CD4-positive, alpha-beta T cell treated with Interleukin-1 beta for 1 hour (primary cell): ENCODE data around the gene PRL.

ENCODE experiments used
- DNase-seq, 2 donors: peaks; one replicate each; pipeline ENCODE4 v3.0.0-alpha.2; 2020 to 2022

Gene PRL

DNA sequence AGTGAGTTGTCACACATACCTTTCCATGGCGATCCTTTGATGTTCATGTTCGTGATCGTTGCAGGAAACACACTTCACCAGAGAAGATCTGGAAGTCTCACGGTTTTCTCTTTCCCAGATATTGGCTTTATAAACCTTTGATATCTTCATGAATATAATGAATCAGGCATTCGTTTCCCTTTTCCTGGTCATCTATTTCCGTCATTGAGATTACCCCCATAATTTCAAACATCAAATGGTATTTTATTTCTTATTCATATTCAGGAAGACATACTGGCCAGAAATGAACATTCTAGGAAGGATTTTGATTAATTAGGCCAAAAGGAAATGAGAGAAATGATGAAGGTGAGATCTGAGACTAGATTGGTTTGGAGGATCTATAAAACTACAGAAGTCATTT lies at the start of gene PRL:
Gene PRL (minus strand): TSS at position 101 of the 400 bp plus-strand sequence. CDS start 54 bp downstream, at position 47.
- no peak for DNase-seq

DNA sequence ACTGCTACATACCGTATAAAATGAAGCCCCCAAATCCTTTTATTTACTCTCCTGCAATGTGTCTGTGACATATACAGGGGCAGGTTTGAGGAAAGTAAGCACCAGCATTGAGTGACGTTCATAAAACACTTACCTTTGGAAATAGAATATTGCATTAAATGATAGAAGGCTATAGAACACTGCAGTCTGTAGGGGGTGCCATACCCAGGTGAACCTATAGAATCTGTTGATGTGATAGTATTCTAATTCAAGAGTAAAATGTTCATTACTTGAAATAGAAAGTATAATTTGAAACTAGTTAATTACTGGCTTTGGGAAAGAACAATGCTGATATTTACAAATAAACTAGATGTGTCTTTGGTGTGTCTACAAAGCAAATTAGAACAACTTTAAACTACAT lies 47.0 kb upstream of the PRL start:
- no peak for DNase-seq

DNA sequence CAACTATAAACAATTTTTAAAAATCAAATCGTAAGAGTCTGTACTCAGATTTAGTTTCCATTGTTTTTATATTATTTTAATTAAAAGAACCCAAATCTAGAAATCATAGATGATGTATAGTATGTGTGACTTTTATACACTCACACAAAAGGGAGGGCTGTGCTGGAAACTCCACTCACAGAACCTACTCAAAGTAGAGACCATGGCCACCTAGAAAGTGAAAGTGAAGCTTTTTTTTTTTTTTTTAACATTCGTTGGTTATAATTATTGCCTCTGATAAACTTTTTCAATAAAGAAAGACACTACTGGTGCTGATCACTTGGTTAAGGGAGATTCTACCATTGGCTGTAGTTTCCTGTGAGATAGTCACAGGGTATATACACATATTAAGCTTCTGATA lies 37.9 kb upstream of the PRL start:
- DNase-seq = no peak

DNA sequence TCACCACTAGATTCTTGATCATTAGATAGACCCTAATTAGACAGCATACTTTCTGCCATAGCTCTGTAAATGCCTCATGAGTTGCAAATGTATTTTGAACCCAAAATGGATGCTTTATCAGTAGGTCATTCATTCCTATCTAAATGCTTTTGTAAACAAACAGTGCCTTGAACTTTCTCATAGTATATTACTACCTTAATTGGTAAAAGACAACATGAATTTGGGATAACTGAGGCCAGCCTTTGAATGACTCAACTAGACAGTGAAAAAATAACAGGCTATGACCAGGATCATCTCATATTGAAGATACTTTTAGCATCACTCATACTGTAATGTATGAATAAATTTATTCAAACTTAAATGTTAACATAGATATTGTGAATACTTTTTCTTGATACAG lies 37.0 kb upstream of the PRL start:
- no peak for DNase-seq

DNA sequence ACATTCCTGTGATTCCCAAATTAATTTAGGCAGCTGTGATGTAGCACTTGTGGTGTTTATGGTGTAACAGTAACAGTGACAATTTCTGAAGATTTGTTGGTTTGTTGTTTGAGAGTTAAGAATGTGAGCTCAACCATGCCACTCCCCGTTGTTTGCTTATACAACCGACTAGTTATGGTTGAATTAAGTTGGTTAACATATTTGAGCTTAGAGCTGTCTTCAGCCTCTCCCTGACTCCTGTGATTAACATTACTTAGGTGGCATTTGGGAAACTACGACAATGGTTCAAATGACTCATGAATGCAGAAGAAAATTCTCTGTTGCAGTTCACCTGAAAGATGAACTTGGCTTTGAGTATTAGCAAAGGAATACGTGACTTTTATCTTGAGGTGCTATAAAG lies 35.9 kb upstream of the PRL start:
- no peak for DNase-seq

DNA sequence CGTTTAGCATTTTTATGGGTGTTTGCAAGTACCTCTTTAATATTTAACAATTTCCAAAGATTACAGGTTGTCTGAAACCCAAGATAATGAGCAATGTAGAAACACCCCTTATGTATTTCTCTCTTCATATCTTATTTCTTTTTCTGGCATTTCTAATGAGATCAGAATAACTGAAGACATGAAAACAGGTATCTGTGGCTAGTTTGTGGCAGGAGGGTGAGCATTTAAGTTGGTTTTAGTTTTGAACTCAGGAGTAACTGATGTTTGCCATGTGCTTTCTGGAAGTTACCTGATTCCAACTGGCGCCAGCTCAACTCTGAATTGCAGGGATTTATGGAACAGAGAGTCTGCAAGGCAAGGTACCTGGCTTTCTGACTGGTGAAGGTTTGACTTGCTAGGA lies 35.4 kb upstream of the PRL start:
- DNase-seq = no peak

DNA sequence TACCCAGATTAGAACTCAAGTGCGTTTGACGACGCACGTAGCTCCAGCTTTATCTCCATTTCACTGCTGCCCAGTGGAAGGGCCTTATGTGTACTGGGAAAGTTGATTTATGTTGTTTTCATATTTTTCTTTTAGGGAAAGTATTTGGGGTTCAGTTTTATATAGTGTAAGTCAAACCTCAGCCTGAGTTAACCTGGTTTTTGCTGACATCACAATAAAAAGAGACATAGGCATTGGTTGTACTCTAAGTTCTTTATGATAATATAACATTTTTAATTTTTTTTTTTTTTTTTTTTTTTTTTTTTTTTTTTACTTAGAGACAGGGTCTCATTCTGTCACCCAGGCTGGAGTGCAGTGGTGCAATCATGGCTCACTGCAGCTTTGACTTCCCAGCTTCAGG lies 34.1 kb upstream of the PRL start:
- DNase-seq = no peak

DNA sequence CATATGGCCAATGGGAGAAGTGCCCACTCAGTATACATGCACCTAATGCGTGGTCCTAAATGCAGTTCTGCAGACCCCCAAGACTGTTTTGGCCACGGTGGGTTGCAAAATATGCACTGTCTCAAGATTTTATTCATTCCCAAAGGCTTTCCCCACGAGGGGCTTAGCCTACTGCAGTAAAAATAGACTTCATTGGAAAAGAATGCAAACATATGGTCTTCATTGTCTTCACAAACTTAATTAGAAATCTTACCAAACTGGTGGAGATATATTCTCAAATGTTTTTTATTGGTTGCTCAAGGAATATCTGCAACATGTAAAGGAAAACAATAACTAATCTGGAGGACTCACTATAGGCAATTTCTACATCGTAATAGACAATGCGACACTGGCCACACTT lies 31.6 kb upstream of the PRL start:
- no peak for DNase-seq

DNA sequence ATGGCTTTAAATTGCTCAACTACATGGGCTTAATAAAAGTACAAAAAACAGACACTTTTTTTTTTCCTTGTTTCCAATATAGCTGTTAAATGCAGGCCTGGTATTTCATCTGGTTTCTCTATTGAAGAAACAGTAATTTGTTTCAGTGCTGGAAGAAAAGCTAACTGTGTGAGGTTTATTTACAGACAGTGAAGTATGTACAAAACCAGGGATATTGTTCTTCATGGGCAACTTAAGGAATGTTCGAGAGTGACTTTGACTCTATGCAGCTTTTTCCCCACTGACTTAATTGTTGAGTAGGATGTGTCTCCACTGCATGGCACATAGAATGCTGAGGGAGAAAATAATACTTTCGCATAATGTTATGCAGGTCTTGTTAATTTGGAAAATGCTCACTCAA lies 31.0 kb upstream of the PRL start:
- no peak for DNase-seq

DNA sequence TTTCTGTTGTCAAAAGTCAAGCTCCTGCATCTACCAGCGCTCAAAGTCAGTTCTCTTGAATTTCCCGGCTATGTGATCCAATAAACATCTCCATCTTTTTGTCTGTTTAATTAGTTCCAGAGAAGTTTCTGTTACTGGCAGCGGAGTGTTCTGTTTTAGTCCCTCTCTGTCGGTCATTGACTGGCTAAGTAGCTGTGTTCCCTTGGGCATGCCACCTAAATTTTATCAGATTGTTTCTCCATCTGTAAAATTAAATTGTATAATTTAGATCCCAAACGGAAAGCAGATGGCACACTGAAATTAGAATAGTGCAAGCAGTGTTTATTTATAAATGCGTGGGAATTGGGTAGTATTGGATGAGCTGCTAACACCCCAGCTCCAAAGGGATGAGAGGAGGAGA lies 29.7 kb upstream of the PRL start:
- DNase-seq = no peak

DNA sequence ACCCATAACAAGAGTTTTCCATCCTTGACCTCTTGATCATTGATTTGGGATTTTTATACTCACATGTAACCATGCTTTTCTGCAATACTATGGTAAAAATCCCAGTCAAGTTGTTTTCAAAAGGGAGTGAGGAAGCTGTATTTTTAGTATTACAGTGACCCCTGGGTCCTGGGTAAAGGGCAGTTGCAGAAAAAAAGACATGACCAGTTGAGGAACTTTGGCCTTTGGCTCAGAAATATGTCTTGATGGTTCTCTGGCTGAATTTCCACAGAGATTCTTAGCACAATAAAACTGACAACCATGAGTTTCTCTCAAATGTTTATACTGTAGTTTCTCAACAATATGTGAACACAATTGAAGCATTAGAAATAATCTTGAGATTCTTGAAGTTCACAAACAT lies 28.6 kb upstream of the PRL start:
- no peak for DNase-seq

DNA sequence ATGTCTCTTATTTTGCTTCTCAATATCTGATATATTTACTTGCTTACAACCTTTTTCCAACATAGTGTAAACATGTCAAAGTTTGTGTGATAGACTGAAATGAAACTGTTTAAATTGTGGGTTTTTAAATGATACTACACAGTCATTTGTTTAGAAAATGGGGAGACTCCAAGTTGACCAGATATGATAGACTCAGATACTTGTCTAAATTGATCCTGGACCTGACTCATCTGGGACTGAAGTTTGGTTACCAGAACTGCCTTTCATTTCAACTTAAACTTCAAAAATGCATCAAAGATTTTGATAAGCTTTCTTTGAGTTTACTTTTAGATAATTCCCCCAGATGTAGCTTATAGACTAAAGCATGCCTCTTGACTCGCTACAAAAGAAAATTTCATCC lies 27.0 kb upstream of the PRL start:
- DNase-seq = no peak

DNA sequence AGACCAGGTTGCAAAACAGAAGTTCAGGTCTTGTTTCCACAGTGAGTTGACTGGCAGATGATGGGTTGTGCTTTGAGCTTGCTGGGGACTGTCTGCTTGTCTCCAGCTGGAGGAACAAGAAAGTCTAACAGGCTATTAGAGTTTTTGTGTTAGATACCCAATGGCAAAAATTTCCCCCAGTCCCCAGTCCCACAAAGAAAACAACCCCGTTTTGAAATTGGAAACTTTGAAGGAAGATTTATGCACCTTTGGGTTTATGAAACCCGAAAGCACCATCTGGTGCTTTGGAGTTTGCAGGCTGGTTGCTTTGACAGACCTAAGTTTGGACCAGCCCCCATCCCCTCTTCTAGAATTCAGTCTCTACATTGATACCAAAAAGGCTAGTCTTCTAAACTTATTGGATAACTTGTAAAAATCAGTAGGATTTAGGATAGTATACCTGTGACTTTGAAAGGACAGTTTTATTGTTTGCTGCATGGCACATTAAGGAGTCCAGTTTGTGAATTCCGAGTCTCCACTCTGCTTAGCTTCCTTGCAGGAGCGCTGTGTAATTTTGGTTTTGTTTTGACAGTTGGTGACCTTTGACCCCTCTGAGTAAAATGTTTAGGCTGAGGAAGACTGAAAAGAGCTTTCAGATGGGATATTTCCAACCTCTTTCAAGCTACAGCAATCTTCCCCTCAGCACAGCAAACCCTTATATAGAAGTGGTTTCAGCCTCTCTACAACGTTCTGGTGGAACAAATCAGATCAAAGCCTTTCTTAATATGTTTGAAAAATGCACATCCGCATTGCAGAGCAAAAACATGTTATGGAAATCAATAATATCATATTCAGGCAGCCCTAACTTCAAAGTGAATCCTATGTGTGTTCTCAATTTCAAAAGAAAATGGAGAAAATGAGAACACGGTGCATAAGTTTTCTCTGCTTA lies 25.5 kb upstream of the PRL start:
- no peak for DNase-seq

DNA sequence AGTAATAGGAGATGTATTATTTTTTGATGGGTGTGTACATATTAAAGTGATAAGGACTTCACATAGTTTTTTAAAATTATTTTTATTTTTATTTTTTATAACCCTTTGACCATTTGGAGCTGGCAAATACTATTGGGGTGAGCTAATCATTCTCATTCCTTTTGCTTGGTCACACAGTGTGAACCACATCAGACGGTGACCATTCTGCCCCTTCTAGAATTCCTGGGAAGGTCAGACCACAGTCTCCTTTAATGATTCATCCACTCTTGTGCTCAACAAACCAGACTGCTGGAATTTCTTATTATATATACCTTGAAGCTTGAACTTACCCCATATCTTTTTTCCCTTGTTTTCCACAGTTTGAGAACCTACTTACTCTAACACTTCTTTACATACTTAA lies 23.9 kb upstream of the PRL start:
- no peak for DNase-seq

DNA sequence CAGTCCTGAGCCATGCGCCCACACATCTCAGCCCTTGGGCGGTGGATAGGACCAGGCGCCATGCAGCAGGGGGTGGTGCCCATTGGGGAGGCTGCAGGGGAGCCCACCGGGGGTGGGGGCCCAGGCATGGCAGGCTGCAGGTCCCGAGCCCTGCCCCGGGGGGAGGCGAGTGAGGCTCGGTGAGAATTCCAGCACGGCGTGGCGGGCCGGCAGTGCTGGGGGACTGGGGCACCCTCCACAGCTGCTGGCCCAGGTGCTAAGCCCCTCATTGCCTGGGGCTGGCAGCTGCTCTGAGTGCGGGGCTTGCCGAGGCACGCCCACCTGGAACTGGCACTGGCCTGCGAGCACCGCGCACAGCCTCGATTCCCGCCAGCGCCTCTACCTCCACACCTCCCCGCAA lies 21.6 kb upstream of the PRL start:
- DNase-seq = no peak

DNA sequence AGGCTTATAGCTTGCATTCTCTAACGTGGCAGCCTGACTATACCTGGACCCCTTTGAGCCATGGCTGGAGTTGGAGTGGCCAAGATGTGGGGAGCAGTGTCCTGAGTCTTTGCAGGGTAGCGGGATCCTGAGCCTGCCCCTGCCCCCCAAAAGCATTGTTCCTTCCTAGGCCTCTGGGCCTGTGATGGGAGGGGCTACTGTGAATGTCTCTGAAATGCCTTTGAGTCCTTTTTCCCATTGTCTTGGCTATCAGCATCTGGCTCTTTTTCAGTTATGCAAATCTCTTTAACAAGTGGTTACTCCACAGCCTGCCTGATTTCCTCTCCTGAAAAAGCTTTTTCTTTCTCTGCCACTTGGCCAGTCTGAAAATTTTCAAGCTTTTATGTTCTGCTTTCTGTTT lies 17.0 kb upstream of the PRL start:
- DNase-seq = no peak

DNA sequence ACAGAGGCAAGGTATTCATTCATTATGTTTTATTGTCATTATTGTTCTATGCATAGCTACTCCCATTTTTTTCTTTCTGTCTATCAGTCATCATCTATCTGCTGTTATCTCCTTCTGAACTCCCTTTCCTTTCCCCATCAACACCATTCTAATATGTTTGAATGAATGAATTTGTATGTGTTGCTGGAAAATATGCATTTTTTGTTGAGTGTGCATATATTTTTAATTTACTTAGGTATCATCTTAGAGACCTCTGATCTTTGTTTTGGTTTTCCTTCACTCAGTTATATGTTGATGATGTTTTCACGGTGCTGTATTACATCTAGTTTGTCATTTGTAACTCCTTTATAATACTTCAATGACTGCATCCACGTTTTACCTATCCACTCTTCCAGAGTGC lies 12.1 kb upstream of the PRL start:
- DNase-seq = no peak

DNA sequence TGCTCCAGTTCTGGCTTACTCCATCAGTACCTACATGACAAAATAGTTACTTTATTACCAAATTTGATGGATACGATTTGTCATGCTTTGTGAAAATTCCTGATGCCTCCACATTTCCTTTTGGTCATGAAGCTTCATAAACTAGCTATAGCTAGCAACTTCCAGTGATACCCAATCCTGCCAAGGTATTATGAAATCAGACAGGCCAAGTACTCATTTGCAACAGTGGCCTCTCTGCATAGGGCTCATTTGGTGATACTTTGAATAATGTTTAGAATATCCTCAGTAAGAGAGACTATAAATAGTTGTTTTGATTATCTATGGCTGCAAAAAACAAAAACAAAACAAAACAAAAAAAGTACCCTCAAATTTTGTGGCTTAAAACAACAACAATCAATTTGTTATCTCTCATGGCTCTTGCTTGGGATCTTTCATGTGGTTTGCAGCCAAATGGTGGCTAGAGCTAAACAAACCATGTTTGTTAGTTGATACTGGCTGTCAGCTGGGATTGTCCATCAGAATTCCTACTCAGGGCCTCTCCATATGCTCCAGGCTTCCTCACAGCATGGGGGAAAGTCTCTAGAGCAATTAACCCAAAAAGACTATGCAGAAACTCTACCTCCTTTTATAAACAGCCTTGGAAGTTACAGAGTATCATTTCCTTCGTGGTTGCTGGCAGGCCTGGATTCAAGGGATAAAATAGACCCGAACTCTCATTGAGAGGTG lies 10.1 kb upstream of the PRL start:
- no peak for DNase-seq

DNA sequence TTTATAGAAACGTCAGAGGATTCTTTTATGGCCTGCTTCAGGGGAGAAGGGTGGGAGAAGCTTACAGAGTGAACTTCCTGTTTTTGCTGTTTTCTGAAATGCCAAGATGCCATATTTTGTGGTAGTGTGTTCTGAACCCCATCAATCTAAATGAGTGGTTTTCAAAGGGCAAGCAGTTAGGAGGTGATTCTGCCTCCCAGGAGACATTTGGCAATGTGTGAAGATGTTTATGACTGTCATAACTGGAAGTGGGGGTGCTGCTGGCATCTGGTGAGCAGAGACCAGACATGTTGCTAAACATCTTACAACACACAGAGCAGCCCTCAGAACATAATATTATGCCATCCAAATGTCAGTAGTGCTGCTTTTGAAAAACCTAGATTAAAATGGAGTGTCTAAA lies 6.0 kb upstream of the PRL start:
- no peak for DNase-seq

DNA sequence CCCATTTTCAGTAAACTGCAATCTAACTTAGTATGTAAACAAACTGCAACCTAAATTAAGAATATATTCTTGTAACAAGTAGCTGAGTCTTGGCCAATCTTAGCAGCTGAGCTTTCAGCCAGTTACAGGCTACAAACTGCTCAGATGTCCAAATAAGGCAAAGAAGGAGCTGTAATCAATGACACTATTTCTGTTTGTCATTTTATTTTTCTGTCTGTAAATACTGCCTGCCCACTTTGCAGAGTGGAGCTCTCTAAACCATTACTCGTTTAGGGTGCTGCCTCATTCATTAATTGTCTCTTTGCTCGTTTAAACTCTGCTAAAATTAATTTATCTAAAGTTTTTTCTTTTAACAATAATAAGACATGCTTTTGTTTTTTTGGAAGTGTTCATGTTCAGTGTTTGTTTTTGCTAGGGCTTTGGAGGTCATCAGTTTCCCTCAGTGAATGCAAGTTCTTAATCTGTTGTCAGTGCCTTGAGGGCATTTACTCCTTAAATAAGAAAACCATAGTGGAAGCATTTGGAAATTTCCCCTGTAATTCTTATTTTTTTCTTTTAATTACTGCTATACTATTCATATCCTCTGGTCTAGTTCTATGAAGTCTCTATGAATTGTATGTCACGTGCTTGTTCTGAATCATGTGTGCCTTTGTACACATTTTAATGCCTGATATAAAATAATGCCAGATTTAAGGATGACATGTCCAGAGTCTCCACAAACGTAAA lies 3.6 kb upstream of the PRL start:
- no peak for DNase-seq

DNA sequence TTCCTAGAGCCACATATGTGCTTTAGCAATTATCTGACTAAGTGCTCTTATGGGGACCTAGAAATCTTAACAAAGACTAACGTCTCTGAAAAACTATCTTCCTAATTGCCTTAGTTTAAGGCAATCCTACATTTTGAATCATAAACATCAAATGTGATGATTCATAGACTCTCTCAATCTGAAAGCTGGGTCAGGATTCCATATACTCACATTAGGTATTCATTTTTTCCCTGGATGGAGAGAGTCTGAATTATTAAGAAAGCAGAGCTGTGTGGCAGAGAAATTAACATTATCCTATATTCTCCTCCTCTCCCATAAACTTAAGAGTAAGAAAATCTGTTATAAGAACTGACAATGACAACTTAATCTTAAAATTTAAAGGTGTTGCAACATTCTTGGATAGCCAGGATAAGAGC lies 1.6 kb upstream of the PRL start:
- DNase-seq = no peak

DNA sequence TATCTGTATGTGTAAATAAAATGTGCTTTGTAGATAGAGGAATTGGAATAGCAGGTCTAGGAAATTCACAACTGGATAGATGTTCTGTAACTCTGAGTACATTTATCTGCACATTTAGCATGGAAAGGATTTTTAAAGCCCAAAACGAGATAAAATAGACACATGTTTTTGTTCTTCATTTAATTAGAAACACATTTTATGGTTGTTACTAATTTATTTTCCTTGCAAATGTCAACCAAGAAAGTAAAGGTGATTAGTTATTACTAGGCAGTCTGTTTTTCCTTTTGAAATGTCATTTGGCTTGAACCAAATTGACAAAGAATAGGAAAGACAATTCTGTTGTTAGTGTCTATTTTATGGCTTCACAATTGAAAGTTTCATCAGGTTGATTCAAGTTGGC lies 769 bp downstream of the PRL start:
- no peak for DNase-seq

DNA sequence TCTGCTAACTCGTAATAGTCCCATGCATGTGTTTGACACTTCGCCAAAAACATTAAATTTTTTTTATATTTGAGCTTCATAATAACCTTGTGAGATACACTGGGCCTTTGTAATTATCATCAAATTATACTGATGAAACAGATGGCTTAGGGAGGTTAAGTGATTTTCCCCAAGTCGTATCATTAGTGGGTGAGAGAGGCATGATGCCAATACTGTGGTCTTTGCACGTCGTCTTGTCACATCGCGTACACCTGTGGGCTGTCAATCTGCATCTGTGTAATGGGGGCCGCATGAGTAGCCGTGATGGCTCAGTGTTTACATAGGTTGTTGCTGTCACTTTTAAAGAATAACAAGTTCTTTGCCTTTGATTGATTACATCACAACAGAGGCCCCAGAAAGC lies 1.7 kb downstream of the PRL start:
- DNase-seq = no peak

DNA sequence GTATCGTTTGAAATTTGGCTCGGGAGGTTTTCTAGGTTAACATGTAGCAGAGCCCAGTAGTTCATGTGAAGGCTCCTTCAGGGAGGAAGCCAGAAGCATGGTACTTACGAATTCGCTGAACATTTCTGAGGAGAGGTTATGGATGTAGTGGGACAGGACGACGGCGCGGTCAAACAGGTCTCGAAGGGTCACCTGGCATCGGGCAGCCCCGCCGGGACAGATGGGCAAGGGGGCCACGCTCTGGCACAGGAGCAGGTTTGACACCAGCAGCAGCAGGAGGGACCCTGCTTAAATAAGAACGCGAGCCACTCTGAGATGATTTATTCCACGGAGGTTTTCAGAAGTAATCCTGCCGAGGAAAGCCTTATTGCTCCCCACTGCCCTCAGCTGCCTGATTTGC lies 2.5 kb downstream of the PRL start:
- DNase-seq = no peak
